Measurements from ENCODE around the gene GSK3B. TPM values are rescaled to one million over a fixed set of nuclear protein-coding genes. Genes with fewer than 3 reads are reported as not detected.

GSK3B gene
- total RNA-seq, 2 donors from 2014 or later: 28.7 to 39.3 TPM

DNA sequence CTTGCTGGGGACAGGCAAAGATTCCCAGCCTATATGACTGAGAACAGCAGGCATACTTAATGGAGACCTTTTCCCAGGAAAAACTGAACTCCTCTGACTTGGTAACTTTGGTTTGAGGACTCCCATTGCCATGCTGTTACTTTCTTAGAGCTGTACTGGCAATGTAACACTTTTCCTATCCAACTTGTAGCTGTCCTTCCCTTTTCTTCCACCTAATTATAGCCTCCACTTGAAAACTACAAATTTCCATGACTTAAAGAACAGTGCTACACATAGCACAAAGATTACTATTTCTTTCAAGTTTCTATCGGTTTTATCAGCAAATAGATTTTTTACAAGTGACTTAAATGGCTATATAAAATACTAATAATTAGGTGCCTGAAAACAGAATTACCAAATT lies 116.9 kb downstream of the GSK3B start:
- no peaks in the 10 kb centered on the region for H3K27me3 ChIP-seq (replicated peaks; ENCODE audit: insufficient read depth)
- H3K36me3 ChIP-seq: no peaks in the 10 kb centered on the region
- no peak for ATAC-seq (ENCODE audit: insufficient number of reproducible peaks, low FRiP score, low read depth)
- no peak overlapping the region for H3K4me3 ChIP-seq
- no peak for TF ChIP-seq CTCF (IDR thresholded peaks at IDR 0.05)
- no peak overlapping the region for H3K27ac ChIP-seq
- DNase-seq (ENCODE audit: low spot score): no peak
- H3K4me1 ChIP-seq (ENCODE audit: control insufficient read depth in 1 of 2, low read depth in 2 of 2): peaks cover 3 to 5% of the 10 kb centered on the region in 2 donors
- H3K9me3 ChIP-seq: no peaks in the 10 kb centered on the region

DNA sequence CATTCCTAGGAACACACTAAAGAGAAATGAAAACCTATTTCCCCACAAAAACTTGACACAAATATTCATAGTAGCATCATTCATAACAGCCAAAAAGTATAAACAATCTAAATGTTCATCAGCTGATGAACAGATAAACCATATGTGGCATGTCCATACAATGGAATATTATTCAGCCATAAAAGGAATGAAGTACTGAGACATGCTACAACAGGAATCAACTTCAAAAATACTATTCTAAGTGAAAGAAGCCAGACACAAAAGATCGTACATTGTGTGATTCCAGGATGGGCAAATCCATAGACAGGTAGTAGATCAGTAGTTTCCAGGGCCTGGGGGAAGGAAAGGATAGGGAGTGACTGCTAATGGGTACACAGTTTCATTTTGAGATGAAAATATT lies 118.0 kb downstream of the GSK3B start:
- Histone ChIP-seq H3K27me3 (replicated peaks; ENCODE audit: insufficient read depth) (no peaks in the 10 kb centered on the region), H3K36me3 (no peaks in the 10 kb centered on the region), H3K4me1 (ENCODE audit: control insufficient read depth in 1 of 2, low read depth in 2 of 2) (peaks cover 3 to 5% of the 10 kb centered on the region in 2 donors), H3K27ac (no peak overlapping the region), H3K4me3 (no peak overlapping the region), H3K9me3 (no peaks in the 10 kb centered on the region)
- DNase-seq (ENCODE audit: low spot score) (no peak), ATAC-seq (ENCODE audit: insufficient number of reproducible peaks, low FRiP score, low read depth) (no peak)
- no peak for TF ChIP-seq CTCF (IDR thresholded peaks at IDR 0.05)

- no peak overlapping the region for H3K27ac ChIP-seq
- no peak for ATAC-seq (ENCODE audit: insufficient number of reproducible peaks, low FRiP score, low read depth)
- H3K4me1 ChIP-seq (ENCODE audit: control insufficient read depth in 1 of 2, low read depth in 2 of 2): peaks cover 3 to 9% of the 10 kb centered on the region in 2 donors
- DNase-seq (ENCODE audit: low spot score): no peak
- no peaks in the 10 kb centered on the region for H3K9me3 ChIP-seq
- H3K27me3 ChIP-seq (replicated peaks; ENCODE audit: insufficient read depth): no peaks in the 10 kb centered on the region
- no peak overlapping the region for H3K4me3 ChIP-seq
- TF ChIP-seq CTCF (IDR thresholded peaks at IDR 0.05): no peak
- H3K36me3 ChIP-seq: no peaks in the 10 kb centered on the region
Measured at GRCh38 chr3:119974656-119975055, 119.6 kb downstream of the GSK3B start.

GRCh38 chr3:119973018-119973646 lies 121.1 kb downstream of the GSK3B start:
- no peaks in the 10 kb centered on the region for H3K27me3 ChIP-seq (replicated peaks; ENCODE audit: insufficient read depth)
- no peaks in the 10 kb centered on the region for H3K36me3 ChIP-seq
- H3K9me3 ChIP-seq: no peaks in the 10 kb centered on the region
- ATAC-seq (ENCODE audit: insufficient number of reproducible peaks, low FRiP score, low read depth) (no peak), DNase-seq (ENCODE audit: low spot score) (no peak)
- peaks cover 3 to 13% of the 10 kb centered on the region in 2 donors for H3K4me1 ChIP-seq (ENCODE audit: control insufficient read depth in 1 of 2, low read depth in 2 of 2)
- no peak for TF ChIP-seq CTCF (IDR thresholded peaks at IDR 0.05)
- no peak overlapping the region for H3K27ac ChIP-seq
- H3K4me3 ChIP-seq: no peak overlapping the region

- no peaks in the 10 kb centered on the region for H3K36me3 ChIP-seq
- H3K9me3 ChIP-seq: no peaks in the 10 kb centered on the region
- H3K27me3 ChIP-seq (replicated peaks; ENCODE audit: insufficient read depth): no peaks in the 10 kb centered on the region
- H3K27ac ChIP-seq: no peak overlapping the region
- ATAC-seq (ENCODE audit: insufficient number of reproducible peaks, low FRiP score, low read depth): no peak
- H3K4me3 ChIP-seq: no peak overlapping the region
- DNase-seq (ENCODE audit: low spot score): no peak
- no peak for TF ChIP-seq CTCF (IDR thresholded peaks at IDR 0.05)
- H3K4me1 ChIP-seq (ENCODE audit: control insufficient read depth in 1 of 2, low read depth in 2 of 2): peaks cover 11 to 21% of the 10 kb centered on the region in 2 donors
Measured at GRCh38 chr3:119969759-119970158, 124.5 kb downstream of the GSK3B start.

All from thoracic aorta (tissue), 2 donors.